NCI-H69 (cell line): Measurements from ENCODE around the gene SRSF3.
"Not testable (repeated sequence)": the region's sequence is repeated elsewhere in the genome, so short reads cannot be mapped to it uniquely, and the experiment has no call there.

ENCODE experiments used
- DNase-seq: peaks from one replicate; lab custom pipeline; 2025; lab: John Stamatoyannopoulos, UW

Gene SRSF3

DNA sequence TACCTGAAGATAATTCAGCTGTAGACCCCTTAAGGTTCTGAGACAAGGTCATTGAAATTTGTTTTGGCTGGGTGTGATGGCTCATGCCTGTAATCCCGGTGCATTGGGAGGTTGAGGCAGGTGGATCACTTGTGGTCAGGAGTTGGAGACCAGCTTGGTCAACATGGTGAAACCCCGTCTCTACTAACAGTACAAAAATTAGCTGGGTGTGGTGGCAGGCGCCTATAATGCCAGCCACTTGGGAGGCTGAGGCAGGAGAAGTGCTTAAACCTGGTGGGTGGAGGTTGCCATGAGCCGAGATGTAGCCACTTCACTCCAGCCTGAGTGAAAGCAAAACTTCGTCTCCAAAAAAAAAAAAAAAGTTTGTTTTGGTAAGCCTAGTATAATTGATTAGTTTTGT lies 11.0 kb downstream of the SRSF3 start:
- DNase-seq = no peak

DNA sequence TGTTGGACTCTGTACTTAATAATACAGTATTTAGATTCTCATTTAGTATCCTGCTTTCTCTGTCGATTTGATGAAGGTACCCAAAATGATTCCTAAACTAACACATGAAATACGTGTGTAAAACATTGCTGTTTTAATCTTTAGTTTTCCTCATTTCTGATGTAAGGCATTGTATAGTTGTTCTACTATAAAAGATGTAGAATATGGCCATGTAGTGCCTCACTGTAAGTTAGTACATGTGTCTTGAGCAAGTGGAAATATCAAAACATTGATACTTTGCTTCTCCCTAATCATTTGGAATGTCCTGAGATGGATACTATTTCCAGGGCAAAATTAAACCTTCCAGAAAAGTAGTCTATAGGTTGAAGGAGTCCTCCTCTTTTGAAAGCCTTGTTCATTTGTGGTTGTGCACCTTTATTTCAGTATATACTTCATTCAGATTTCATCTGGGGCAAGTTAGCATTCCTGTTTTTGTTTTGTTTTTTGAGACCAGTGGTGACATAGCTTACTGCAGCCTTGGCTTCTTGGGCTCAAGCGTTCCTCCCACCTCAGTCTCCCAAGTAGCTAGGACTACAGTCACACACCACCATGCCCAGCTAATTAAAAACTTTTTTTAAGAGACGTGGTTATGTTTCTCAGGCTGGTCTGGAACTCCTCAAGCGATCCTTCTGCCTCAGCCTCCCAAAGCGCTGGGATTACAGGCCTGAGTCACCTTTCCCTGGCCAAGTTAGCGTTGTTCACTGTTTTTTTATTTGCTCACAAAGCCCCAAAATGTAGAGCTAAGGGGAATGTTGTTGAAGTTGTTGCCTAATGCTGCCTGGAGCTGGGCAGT lies 11.6 kb downstream of the SRSF3 start:
- DNase-seq = no peak

DNA sequence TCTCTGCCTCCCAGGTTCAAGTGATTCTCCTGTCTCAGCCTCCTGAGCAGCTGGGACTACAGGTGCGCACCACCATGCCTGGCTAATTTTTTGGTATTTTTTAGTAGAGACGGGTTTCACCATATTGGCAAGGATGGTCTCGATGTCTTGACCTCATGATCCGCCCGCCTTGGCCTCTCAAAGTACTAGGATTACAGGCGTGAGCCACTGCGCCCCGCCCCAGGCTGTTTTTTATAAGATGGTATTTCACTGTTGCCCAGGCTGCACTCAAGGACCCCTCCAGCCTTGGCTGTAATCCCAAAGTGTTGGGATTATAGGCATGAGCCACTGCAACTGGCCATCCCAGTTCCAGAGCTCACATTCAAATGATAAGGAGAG lies 13.1 kb downstream of the SRSF3 start:
- DNase-seq = not testable (repeated sequence)

DNA sequence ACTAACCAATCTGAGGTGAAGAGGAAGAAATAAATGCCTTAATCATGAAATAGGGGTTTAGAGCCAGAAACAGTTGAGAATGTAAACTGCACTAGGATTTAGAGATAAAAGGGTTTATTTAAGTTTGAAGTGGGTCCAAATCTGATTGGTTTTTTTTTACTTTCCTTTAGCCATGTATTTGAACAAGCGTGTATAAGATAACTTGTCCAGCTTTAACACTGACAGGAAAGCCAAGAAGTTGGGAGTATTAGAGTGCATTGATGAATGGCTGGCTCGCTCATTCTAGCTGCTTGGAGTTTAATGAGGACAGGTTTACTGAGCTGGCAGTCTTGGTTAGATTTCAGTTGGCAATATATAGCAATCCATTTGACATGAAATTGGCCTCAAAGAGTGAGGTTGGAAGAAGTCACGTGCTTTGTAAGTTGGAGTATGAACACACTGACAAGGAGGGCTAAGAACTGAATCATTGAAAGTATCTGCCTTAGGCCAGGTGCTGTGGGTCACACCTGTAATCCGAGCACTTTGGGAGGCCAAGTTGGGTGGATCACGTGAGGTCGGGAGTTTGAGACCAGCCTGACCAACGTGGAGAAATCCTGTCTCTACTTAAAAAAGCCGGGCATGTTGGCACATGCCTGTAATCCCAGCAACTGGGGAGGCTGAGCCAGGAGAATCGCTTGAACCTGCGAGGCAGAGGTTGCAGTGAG lies 13.7 kb downstream of the SRSF3 start:
- DNase-seq = no peak

DNA sequence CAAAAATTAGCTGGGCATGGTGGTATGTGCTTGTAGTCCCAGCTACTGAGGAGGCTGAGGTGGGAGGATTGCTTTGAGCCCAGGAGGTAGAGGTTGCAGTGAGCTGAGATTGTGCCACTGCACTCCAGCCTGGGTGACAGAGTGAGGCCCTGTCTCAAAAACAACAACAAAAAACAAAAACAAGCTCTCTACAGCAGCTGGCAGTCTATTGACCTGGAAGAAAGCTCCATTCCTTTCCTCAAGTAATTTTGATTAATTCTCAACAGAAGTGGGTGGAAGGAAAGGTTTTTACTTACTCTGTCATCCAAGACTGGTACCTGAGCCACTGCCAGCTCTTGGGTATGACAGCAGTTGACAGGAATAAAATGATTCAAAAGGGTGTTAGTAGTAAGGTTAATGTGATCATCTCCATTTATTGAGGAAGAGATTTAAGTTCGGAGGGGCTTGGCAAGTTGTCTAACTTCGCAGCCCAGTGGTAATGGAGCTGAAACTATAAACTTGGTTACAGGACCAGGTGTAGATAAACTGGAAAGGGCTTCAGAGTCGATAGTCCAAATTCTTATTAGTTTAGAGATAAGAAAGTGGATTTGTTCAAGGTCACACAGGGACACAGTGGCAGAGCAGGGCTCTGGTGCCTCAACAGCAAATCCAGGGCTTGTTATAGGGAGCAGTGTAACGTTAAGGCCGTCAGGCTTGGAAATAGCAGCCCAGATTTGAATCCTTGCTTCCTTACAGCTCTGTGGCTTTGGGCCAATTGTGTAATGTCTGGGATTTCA lies 14.8 kb downstream of the SRSF3 start:
- DNase-seq = peak; percentile 55

DNA sequence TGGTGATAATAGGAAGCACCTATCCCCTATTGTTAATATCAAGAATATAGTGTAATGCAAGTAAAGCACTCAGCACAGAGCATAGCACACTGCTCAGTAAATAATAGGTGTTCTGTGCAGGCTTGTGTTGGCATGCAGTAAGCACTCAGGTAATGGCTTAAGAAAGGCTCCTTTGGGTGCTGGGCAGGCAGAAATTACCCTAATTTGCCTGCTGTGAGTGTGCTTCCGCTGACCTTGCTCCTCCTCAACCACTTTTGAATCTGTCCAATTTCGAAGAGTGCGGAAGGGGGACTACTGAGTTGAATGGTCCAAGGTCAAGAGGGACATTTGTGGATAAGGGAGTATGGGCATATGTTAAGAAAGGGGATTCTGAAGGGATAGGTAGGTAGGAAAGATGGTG lies 15.4 kb downstream of the SRSF3 start:
- DNase-seq = no peak

DNA sequence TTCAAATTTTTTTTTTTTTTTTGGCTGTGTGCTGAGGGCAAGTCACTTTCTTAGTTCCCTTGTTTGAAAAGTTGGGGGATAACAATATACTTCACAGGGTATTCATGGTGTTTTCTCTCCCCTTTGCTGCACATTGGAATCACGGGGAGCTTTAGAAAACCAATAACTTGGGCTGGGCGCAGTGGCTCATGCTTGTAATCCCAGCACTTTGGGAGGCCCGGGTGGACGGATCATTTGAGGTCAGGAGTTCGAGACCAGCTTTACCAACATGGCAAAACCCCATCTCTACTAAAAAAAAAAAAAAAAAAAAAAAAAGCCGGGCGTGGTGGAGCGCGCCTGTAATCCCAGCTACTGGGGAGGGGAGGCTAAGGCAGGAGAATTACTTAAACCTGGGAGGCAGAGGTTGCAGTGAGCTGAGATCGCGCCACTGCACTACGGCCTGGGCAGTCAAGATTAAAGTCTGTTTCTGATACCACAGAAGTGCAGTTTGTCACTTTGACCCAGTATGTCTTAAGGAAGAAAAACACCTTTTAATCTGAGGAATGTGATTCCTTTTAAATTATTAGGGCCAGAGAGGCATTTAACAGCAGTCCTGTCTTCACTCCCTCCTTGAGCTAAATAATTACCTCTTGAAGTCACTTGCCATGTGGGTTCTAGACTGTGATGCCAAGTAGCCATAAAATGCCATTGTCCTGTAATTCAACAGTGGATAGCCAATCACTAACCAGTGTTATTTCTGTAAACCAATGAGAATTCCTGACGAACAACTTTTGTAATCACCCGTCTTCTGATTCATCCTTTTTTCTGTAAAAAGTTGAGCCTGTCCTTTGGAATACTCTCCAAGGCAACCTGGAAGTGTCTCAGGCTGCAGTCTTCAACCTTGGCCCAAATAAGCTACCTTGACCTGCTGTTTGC lies 16.1 kb downstream of the SRSF3 start:
- DNase-seq = no peak

DNA sequence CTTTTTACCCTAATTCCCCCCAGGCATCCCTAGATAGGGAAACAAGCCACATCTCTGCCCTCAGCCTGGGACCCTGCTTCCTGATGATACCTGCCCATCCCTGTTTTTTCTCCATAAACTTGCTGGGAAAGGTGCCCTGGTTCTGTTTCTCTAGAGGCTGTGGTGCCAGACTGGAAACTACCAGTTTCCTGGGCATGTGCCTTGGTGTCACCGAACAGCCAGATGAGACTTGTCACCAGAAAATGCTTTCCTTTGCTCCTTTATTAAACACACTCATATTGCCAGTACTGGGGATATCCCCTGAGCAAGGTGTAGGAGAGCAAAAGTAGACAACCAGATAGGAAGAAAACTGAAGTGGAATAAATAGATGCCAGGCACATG lies 16.8 kb downstream of the SRSF3 start:
- DNase-seq = no peak

DNA sequence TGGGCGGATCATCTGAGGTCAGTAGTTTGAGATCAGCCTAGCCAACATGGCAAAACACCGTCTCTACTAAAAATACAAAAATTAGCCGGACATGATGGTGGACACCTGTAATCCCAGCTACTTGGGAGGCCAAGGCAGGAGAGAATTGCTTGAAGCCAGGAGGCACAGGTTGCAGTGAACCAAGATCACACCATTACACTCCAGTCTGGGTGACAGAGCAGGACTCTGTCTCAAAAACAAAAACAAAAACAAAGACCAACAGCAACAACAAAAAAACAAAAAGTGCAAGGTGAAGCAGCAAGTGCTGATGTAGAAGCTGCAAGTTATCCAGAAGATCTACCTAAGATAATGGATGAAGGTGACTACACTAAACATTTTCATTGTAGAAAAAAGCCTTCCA lies 17.5 kb downstream of the SRSF3 start:
- DNase-seq = not testable (repeated sequence)

DNA sequence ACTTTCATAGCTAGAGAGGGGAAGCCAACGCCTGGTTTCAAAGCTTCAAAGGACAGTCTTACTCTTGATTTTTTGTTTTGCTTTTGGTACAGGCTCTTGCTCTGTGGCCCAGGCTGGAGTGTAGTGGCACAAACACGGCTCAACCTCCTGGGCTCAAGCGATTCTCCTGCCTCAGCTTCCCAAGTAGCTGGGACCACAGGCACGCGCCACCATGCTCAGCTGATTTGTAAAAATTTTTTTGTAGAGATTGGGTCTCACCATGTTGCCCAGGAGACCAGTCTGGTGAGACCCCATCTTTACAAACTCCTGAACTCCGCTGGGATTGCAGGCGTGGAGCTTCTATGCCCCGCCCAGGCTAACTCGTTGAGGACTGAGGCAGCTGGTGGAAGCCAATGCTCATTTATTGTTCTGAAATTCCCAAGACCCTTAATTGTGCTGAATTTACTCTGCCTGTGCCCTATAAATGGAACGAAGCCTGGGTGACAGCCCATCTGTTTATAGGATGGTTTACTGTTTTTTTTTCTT lies 18.0 kb downstream of the SRSF3 start:
- DNase-seq = no peak

DNA sequence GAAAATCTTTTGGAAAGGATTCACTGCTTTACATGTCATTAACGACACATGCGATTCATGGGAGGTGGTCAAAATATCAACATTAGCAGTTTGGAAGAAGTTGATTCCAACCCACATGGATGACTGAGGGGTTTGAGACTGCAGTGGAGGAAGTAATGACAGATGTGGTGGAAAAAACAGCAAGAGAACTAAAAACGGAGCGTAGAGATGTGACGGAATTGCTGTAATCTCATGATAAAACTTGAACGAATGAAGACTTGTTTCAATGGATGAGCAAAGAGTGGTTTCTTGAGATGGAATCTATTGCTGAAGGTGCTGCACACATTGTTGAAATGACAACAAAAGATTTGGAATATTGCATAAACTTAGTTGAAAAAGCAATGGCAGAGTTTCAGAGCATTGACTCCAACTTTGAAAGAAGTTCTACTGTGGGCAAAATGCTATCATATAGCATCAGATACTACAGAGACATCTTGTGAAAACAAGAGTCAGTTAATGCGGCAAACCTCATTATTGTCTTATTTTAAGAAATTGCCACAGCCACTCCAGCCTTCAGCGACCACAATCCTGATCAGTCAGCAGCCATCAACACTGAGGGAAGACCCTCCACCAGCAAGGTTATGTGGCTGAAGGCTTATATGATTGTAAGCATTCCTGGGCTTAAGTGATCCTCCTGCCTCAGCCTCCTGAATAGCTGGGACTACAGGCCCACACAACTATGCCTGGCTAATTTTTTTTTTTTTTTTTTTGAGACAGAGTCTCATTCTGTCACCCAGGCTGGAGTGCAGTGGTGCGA lies 19.2 kb downstream of the SRSF3 start:
- no peak for DNase-seq

DNA sequence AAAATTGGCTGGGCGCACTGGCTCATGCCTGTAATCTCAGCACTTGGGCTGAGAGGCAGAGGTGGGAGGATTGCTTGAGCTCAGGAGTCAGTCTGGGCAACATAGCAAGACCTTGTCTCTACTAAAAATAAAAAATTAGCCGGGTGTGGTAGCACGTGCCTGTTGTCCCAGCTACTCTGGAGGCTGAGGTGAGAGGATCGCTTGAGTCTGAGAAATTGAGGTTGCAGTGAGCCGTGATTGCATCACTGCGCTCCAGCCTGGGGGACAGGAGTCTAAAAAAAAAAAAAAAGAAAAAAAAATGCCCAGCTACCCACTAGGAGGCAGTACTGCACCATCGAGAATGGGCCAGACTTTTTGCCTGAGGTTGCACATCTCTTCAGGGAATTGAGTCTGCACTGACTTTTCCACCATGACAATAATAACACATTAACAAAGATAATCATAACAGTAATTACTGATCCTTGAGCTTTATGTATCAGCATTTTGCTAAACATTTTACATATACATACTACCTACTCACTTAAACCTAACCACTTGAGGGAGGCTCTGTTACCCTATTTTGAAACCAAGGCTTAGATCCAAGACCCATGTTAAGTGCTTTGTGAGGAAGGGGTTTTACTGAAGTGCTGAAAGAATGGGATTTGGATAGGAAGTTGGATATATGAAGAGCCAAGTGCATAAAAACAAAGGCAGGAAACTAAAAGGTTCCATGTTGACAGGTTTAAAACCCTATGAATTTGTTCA lies 21.0 kb downstream of the SRSF3 start:
- peak; percentile 81 for DNase-seq

DNA sequence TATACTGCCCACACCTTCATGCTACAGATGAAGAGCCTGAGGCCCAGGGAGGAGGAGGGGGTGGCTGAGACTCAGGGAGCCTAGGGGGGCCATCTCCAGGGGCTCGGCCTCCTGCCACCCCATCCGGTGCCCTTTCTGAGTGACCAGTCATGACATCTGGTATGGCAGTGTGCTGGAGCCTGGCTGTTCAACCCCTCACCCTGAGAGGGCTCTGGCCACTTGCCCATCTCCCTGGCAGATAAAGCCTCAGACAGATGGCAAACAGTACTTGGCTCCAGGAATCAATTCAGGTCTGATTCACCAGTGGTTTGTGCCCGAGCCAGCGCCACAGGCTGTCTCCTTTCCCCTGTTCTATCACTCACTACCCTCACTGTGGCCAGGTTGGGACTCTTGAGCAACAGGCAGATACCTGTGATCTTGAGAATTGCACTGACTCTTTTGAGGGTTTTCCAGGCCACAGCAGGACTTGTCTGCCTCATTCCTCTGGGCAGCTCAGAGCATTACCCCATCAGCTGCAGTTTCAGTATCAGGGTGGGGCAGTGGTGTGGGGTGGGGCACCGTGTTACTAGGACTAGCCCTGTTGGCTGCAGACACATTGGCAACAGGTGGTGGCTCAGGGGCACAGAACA lies 22.8 kb downstream of the SRSF3 start:
- peak; percentile 97 for DNase-seq

DNA sequence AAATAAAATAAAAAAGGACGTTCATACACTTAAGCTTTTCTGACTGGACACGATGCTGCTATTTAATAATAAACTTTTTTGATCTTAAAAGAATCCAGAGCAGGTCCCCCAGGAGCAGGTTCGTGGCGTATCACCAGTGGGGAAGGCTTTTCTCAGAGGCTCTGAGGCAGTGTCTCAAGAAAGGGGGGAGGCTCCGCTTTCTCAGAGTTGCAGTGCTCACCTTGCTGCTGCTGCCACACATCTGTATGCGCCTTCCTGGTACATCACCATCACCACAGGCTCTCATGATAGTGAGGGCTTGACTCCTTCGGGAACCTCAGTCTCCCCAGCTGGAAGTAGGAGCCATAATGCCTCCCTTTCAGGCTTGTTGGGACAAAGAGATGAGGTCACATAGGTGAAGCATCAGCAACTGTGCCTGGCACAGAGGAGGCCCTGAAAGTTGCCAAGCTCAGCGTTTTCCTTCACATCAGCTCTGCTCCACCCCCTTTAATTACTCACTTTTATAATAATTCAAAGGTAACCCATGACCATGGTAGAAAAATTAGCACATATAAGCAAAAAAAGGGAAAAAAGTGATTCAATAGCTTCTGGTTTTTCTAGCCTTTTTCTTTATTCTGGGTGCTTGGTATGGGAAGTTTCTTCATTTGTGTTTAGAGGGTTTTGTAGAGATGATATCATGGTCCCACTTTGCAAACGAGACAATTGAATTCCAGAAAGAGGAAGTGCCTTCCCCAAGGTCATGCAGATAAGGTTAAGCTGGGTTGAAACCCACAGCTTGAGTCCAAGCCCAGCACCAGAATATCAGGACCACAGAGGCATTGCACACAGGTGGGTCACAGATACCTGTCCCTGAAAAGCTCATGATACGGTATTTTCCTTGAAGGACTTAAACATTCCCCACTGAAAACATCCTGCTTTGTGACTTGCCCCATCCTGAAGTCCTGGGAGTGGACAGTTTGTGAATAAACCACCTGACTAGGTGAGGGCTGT lies 24.5 kb downstream of the SRSF3 start:
- DNase-seq = no peak

DNA sequence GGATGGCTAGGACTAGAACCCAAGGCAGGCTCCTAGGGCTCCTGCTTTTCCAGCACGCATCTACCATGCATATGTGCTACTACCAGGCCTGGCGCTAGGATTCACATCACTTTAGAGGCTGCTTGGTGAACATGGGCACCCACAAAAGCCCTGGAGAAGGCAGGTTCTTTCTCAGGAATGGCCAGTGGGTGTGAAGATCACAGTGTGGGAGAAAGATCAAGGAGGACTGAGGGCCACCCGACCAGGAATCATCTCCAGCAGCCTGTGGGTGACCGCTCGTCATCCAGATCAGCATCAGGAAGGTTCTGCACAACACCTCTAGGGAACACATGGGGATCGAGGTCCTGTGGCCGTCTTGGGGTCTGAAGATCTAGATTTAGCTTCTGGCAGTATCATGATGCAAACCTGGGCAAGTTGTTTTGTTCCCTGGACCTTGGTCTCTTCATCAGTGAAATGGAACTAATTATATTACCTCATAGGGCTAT lies 27.3 kb downstream of the SRSF3 start:
- DNase-seq = no peak

DNA sequence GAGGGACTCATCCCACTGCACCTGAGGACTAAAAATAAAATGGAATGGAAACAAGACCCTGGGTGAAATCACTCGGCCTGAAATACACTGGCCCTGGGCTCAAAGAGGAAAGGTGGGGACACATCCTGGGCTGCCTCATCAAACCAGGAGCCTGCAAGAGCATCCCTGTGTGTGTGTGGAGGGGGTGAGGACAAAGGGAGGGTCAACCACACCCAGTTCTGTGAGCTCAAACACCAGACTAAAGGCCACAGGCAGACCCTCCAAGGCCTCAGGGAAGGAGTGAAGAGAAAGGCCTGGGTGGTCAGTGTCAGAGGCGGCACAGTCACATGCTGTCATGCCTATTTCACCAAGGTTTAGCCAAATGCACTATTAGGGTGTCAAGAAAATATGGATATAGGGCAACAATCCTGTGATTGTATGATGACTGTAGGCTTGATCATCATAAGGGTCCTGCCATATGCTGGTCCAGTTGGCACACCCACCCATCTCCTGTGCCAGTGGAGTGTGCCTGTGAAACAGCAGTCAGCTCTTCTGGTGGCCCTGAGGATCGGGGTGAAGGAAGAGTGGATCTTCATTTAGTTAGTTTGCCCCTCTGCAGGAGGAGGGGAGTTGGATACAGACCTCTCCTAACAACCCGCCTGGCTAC lies 28.9 kb downstream of the SRSF3 start:
- no peak for DNase-seq
